ENCODE results near the gene GNAI1.

Gene GNAI1

DNA sequence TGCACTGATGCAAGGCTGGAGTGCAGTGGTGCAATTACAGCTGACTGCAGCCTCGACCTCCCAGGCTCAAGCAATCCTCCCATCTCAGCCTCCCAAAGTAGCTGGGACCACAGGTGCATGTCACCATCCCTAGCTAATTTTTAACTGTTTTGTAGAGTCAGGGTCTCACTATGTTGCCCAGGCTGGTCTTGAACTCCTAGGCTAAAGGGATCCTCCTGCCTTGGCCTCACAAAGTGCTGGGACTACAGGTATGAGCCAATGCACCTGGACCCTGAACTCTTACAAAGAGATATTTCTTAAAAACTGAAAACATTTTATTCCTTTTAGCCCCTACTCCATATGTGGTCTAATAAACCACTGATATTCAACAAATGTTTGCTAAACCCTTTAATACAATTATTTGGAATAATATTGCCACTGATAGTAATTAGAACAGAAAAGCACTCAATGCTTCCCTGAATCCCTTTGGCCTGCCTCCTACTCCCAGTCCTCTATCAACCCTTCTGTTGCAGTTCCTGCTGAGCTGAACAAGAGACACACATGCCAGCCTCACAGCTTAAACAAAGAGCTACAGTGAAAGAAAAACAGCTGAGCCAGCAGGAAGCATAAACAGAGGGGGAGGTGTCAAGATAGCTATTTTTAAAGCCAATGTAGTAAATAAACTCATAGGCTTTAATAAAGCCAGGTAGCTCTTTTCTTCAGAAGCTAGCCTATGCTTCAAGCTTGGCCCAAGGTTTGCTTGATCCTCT lies 7.0 kb upstream of the GNAI1 start:
- TF ChIP-seq, protein P1, sequence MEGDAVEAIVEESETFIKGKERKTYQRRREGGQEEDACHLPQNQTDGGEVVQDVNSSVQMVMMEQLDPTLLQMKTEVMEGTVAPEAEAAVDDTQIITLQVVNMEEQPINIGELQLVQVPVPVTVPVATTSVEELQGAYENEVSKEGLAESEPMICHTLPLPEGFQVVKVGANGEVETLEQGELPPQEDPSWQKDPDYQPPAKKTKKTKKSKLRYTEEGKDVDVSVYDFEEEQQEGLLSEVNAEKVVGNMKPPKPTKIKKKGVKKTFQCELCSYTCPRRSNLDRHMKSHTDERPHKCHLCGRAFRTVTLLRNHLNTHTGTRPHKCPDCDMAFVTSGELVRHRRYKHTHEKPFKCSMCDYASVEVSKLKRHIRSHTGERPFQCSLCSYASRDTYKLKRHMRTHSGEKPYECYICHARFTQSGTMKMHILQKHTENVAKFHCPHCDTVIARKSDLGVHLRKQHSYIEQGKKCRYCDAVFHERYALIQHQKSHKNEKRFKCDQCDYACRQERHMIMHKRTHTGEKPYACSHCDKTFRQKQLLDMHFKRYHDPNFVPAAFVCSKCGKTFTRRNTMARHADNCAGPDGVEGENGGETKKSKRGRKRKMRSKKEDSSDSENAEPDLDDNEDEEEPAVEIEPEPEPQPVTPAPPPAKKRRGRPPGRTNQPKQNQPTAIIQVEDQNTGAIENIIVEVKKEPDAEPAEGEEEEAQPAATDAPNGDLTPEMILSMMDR (IDR thresholded peaks at IDR 0.05; ENCODE audit: unreplicated experiment in 3 of 3), result no peak
- Mint-ChIP-seq H3K27ac (peak overlapping the region; percentile 63 to 85 (median 83)), H3K4me1 (peaks cover 7% of the 10 kb centered on the region), H3K9me3 (no peaks in the 10 kb centered on the region), H3K27me3 (ENCODE audit: low read depth) (no peaks in the 10 kb centered on the region), H3K4me3 (no peak overlapping the region), H3K36me3 (ENCODE audit: low read depth) (no peaks in the 10 kb centered on the region)

DNA sequence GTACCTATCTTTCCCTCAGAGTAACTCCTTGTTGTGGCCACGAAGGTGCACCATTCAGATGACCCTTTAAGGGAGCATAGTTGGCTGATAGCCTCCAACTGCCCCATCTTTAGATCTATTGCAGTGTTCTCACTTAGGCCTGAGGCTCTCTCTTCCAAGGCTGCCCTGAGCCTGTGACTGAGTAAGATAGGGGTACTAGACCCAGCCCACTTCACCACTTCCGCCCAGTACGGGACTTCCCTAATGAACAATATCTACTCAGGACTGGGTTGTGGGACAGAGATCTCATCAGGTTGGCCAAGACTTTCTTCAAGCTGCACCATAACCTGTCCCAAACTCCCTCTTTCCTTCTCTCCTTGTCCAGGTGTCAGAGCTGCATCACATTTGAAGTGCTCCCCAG lies 5.7 kb upstream of the GNAI1 start:
- Mint-ChIP-seq H3K4me1 (peaks cover 9% of the 10 kb centered on the region), H3K36me3 (ENCODE audit: low read depth) (no peaks in the 10 kb centered on the region), H3K27ac (no peak overlapping the region), H3K4me3 (no peak overlapping the region), H3K9me3 (no peaks in the 10 kb centered on the region), H3K27me3 (ENCODE audit: low read depth) (no peaks in the 10 kb centered on the region)
- TF ChIP-seq, protein P1 (IDR thresholded peaks at IDR 0.05; ENCODE audit: unreplicated experiment in 3 of 3), result no peak

DNA sequence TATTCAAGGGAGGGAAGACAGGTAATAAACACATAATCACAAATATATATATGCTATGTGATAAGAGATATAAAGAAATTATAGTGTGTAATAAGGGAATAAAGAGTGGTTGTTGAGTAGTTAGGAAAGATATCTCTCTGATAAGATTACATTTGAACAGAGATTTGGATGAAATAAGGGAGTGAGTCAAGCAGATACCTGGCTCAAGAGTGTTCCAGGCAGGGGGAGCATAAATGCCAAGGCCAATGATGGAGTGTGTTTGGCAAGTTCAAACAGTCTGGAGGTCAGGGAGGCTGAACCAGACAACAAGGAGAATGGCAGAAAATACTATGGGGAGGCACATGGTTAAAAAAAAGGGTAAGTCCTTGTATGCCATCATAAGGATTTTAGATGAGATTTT lies 4.8 kb upstream of the GNAI1 start:
- Mint-ChIP-seq H3K4me1 (peaks cover 13% of the 10 kb centered on the region), H3K27me3 (ENCODE audit: low read depth) (no peaks in the 10 kb centered on the region), H3K4me3 (no peak overlapping the region), H3K9me3 (no peaks in the 10 kb centered on the region), H3K27ac (no peak overlapping the region), H3K36me3 (ENCODE audit: low read depth) (no peaks in the 10 kb centered on the region)
- TF ChIP-seq, protein P1 (IDR thresholded peaks at IDR 0.05; ENCODE audit: unreplicated experiment in 3 of 3), result no peak

DNA sequence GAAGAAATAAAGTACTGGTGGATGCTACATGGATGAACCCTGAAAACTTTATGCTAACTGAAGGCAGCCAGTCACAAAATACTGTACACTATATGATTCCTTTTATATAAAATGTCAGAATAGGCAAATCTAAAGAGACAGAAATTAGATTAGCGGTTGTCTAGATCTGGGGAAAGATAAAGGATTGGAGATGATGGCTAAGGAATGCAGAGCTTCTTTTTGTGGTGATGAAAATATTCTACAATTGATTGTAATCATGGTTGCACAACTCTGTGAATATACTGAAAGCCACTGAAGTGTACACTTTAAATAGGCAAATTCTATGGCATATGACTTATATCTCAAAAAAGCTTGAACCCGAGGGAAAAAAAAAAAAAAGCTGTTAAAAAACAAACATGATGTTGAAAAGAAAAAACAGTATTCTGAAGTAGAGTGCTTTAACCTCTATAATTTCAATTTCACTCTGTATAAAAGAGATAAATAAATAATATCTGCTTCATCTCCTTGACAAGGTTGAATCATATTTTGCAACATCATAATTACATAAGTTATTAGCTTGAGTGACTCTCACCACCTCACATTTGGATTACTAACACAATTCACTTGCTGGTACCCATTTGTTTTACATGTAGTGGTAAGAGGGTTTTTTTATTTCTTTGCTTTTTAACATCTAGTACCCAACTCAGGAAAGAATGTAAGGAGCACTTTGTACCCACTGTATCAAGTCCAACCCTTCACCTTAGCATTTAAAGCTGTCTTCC lies 2.8 kb upstream of the GNAI1 start:
- Mint-ChIP-seq H3K27me3 (ENCODE audit: low read depth) (no peaks in the 10 kb centered on the region), H3K27ac (no peak overlapping the region), H3K9me3 (no peaks in the 10 kb centered on the region), H3K36me3 (ENCODE audit: low read depth) (no peaks in the 10 kb centered on the region), H3K4me1 (peaks cover 23% of the 10 kb centered on the region), H3K4me3 (no peak overlapping the region)
- TF ChIP-seq, protein P1 (IDR thresholded peaks at IDR 0.05; ENCODE audit: unreplicated experiment in 3 of 3), result no peak

DNA sequence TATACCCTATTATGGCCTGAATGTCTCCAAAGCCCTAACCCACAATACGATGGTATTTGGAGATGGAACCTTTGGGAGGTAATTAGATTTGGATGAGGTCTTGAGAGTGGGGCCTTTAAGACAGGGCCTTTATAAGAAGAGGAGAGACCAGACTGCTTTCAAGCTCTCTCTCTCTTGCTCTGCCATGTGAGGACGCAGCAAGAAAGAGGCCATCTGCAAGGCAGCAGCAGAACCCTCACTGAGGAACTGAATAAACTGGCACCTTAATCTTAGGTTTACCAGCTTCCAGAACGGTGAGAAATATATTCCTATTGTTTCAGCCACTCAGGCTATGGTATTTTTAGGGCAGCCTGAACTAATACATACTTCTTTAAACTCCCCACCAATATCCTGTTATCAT lies 2.0 kb upstream of the GNAI1 start:
- Mint-ChIP-seq H3K4me1 (peaks cover 25% of the 10 kb centered on the region), H3K36me3 (ENCODE audit: low read depth) (no peaks in the 10 kb centered on the region), H3K27ac (no peak overlapping the region), H3K9me3 (no peaks in the 10 kb centered on the region), H3K4me3 (no peak overlapping the region), H3K27me3 (ENCODE audit: low read depth) (no peaks in the 10 kb centered on the region)
- TF ChIP-seq, protein P1 (IDR thresholded peaks at IDR 0.05; ENCODE audit: unreplicated experiment in 3 of 3), result no peak

Data from nephron (organoid).